ENCODE data around the gene PTBP1. TPM values are rescaled to one million over a fixed set of nuclear protein-coding genes. Genes with fewer than 3 reads are reported as not detected.

The PTBP1 gene
- 118 and 139 TPM in 2 replicates for total RNA-seq

GRCh38 chr19:796692-797527, at the start of gene PTBP1:
Gene PTBP1, plus strand, starts transcription at chr19:797452. Its CDS starts 46 bp downstream, at chr19:797498.

DNA sequence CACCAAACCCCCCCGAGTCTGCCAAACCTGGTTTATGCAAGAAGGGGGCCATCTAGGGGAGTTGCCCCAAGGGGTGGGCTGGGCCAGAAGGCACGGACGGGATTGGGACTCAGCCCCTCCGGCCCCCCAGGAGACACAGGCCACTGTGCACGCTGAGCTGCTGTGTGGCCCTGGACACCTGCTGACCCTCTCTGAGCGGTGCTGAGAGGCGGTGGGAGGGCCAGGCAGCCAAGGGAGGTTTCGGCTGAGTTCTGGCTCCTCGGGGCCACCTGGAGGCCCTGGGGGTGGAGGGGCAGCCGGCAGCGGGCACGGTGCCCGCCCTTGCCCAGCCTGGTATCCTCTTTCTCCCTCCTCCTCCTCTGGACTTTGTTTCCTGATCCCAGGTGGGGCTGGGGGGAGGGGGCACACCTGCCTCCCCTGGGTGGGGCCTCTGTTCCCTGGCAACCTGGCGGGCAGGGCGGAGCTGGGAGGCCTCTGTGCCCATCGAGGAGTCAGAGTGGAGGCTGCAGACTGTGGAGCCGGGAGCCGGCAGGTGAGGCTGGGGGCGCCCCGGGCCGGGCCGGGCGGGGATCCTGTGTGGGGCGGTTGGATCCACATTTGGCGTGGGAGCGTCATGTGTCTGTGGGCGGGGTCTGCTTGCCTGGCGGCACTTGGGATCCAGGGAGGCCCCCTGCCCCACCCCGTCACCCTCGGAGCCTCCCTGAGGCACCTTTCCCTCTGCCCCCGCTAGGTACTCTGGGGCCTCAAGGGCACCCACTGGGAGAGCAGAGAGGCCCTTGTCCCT, 46.4 kb upstream of the PTBP1 start, which contains the start of gene MISP:
TSS of gene MISP (plus strand) at position 473 of the 784 bp plus-strand sequence. CDS start 5,835 bp downstream, outside the sequence.

GRCh38 chr19:821825-822503, 24.7 kb downstream of the PTBP1 start, which contains the start of gene PLPPR3:
Gene PLPPR3, minus strand, starts transcription at chr19:821955. Its CDS starts 396 bp downstream, at chr19:821559.

DNA sequence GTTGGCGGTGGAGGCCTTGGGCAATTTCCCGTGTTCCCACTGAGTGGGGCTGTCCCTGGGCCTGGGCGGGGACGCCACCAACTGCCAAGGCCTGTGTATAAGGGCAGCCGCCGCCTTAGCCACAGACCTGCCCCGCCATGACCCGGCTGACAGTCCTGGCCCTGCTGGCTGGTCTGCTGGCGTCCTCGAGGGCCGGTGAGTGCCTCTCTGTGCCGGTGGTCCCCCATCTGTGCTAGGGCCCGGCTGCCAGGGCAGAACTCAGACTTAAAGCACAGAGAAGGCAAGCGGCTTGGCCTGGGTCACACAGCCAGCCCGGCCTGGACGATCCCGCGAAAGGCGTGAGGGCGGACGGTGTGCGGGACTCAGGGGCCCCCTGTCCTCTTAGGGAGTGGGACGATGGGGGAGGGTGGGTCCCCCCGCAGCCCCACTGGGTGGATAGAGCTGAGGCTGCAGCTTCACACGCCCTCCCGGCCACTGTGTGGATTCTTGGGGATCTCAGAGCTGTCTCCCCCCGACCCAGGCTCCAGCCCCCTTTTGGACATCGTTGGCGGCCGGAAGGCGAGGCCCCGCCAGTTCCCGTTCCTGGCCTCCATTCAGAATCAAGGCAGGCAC, 30.6 kb downstream of the PTBP1 start, which contains the start of gene AZU1:
TSS of gene AZU1 (plus strand) at position 128 of the 612 bp plus-strand sequence. CDS start at position 138, 10 bp downstream.

GRCh38 chr19:840519-841206, 43.4 kb downstream of the PTBP1 start, which contains the start of gene PRTN3:
Gene PRTN3, plus strand, starts transcription at chr19:840999. Its CDS starts 10 bp downstream, at chr19:841009.

DNA sequence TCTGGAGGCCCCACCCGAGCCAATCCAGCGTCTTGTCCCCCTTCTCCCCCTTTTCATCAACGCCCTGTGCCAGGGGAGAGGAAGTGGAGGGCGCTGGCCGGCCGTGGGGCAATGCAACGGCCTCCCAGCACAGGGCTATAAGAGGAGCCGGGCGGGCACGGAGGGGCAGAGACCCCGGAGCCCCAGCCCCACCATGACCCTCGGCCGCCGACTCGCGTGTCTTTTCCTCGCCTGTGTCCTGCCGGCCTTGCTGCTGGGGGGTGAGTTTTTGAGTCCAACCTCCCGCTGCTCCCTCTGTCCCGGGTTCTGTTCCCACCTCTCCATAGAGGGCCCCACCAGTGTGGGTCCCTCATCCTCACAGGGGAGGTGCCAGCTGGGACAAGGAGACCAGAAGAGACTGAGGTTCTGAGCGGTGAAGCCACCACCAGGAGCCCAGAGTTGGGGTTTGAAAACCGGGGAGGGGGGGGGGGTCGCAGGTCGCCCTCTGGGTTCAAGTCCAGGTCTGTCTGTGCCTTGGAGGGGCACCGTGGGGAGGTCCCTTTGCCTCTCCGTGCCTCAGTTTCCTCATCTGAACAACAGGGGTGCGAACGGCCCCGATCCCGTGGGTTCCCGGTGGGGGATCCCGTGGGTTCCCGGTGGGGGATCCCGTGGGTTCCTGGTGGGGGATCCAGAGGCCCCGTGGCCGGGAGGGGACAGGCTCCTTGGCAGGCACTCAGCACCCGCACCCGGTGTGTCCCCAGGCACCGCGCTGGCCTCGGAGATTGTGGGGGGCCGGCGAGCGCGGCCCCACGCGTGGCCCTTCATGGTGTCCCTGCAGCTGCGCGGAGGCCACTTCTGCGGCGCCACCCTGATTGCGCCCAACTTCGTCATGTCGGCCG, 55.1 kb downstream of the PTBP1 start, which contains the start of gene ELANE:
TSS of gene ELANE (plus strand) at position 168 of the 878 bp plus-strand sequence. CDS start at position 194, 26 bp downstream.

GRCh38 chr19:858868-859843, 61.9 kb downstream of the PTBP1 start, which contains the start of gene CFD:
Gene CFD, plus strand, starts transcription at chr19:859664. Its CDS starts 26 bp downstream, at chr19:859690.

Other genes with a start within 250 kb of the PTBP1 start
- 212 and 215 TPM in 2 replicates for gene BSG, start 224.9 kb upstream of the PTBP1 start, total RNA-seq
- 0.43 and 0.65 TPM in 2 replicates for gene HCN2, start 207.6 kb upstream of the PTBP1 start, total RNA-seq
- gene POLRMT, start 163.9 kb upstream of the PTBP1 start, total RNA-seq: 17.1 and 22.3 TPM in 2 replicates
- 0.09 and 0.11 TPM in 2 replicates for gene FGF22, start 157.6 kb upstream of the PTBP1 start, total RNA-seq
- 14.2 and 25.0 TPM in 2 replicates for gene RNF126, start 134.2 kb upstream of the PTBP1 start, total RNA-seq
- 3.4 and 5.9 TPM in 2 replicates for gene FSTL3, start 121.1 kb upstream of the PTBP1 start, total RNA-seq
- not detected in 2 replicates for gene PRSS57, start 102.0 kb upstream of the PTBP1 start, total RNA-seq
- 28.6 and 34.0 TPM in 2 replicates for gene PALM, start 88.5 kb upstream of the PTBP1 start, total RNA-seq
- under 0.01 TPM in 1 of 2 replicates, not detected in the other for gene MISP, start 46.3 kb upstream of the PTBP1 start, total RNA-seq
- under 0.01 TPM in 2 replicates for gene PLPPR3, start 24.5 kb downstream of the PTBP1 start, total RNA-seq
- not detected in 2 replicates for gene AZU1, start 30.4 kb downstream of the PTBP1 start, total RNA-seq
- gene PRTN3, start 43.5 kb downstream of the PTBP1 start, total RNA-seq: not detected in 2 replicates
- not detected in 2 replicates for gene ELANE, start 54.9 kb downstream of the PTBP1 start, total RNA-seq
- 0.52 and 0.54 TPM in 2 replicates for gene CFD, start 62.2 kb downstream of the PTBP1 start, total RNA-seq
- 16.1 and 20.6 TPM in 2 replicates for gene MED16, start 95.7 kb downstream of the PTBP1 start, total RNA-seq
- not detected in 2 replicates for gene RNU6-9, start 96.0 kb downstream of the PTBP1 start, total RNA-seq
- gene R3HDM4, start 115.8 kb downstream of the PTBP1 start, total RNA-seq: 37.0 and 37.5 TPM in 2 replicates
- gene KISS1R, start 119.9 kb downstream of the PTBP1 start, total RNA-seq: not detected in 2 replicates
- 4.7 and 5.6 TPM in 2 replicates for gene ARID3A, start 128.6 kb downstream of the PTBP1 start, total RNA-seq
- 67.0 and 73.3 TPM in 2 replicates for gene WDR18, start 186.9 kb downstream of the PTBP1 start, total RNA-seq
- gene GRIN3B, start 203.0 kb downstream of the PTBP1 start, total RNA-seq: 0.09 and 0.33 TPM in 2 replicates
- gene TMEM259, start 223.7 kb downstream of the PTBP1 start, total RNA-seq: 36.9 and 38.3 TPM in 2 replicates
- not detected in 2 replicates for gene RNU6-2, start 224.1 kb downstream of the PTBP1 start, total RNA-seq
- gene CNN2, start 229.2 kb downstream of the PTBP1 start, total RNA-seq: 54.7 and 73.7 TPM in 2 replicates
- gene ABCA7, start 242.7 kb downstream of the PTBP1 start, total RNA-seq: 2.4 and 3.6 TPM in 2 replicates

All from dermis lymphatic vessel endothelial cell (primary cell).